Nucleus accumbens (tissue), 56 donors: ENCODE data around the gene NTSR2.
"Not testable (repeated sequence)": the region's sequence is repeated elsewhere in the genome, so short reads cannot be mapped to it uniquely, and the experiment has no call there.

Source experiments
- DNase-seq, 56 donors: peaks; one replicate each; lab custom pipeline; 2025; lab: John Stamatoyannopoulos, UW

The NTSR2 gene

DNA sequence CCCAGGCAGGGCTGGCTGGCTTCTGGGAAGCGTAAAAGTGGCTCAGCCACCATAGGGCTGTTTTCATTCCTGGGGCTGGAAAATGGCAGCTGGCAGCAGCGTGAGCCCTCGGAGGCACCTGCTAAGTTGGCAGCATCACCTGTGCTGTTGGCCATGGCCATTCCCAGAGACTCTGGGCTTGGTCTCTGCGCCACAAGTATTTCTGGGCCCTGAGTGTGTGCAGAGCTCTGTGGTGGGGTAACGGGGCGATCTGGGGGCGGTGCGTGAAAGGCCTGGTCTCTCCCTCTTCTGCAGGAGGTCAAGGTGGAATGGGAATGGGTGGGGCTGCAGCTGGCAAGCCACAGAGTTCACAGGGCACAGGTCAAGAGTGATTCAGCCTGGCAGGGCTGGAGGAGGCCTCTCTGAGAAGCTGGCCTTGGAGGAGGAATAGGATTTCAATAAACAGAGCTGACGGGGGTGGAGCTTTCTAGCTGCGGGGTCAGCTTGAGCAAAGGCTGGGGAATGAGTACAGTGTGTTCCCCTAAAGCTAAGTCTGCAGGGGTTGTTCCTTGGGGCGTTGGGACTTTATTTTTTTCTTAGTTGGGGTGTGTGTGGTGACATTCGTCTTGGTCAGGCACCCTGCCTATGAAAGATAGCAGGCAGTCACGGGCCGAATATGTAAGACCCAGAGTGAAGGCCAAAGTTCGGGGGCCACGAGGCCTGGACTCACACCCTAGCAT lies 10.3 kb upstream of the NTSR2 start:
- peak in 3 of 56 donors; percentile 45 to 52 (median 50) for DNase-seq

DNA sequence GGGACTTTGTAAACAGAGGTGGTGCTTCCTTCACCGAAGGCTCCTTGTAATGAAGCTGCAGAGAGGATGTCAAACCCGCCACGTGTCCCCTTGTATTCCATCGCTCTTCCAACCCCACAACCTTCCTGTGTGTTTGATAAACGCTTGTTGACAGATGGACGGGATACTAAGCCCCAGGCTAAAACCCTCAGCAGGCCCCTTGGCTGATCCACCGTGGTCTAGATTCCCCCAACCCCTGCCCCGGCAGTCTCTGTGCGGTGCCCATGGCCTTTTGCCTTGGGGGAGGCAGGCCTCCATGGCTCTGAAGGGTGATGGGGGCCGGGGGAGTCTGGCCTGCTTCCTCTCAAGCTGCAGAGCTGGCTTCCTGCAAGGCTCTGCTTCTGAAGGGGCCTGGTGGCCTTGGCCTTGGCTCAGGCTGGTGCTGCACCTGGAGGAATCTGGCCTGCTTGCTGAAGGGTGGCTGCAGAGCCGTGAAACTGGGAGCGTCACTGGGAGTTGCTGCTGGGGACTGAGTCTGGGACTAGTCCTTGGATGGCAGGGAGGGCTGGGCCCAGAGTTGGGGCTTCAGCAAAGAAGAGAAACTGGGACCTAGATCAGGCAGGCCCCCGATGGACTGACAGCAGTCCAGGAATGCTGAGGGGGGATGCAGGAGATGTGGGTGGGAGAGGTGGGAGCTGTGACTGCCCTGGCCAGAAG lies 9.6 kb upstream of the NTSR2 start:
- peak in 6 of 56 donors; percentile 21 to 47 (median 36) for DNase-seq

DNA sequence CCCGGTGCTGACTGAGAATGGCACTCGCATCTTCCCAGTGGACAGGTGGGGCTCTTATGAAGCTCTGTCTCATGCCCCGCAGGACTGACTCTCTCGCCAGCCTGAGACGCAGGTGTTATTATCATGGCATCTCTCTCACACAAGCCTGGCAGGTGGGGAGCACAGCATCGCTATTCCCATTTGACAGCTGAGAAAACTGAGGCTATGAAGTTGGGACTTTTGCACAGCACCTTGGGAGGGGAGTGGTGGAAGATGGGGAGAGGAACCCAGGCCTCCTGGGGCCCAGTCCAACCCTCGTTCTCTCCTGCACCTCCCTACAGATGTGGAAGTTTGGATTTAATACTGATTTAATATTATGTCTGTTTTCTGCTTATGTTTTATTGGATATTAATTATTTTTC lies 9.0 kb upstream of the NTSR2 start:
- no peak for DNase-seq

DNA sequence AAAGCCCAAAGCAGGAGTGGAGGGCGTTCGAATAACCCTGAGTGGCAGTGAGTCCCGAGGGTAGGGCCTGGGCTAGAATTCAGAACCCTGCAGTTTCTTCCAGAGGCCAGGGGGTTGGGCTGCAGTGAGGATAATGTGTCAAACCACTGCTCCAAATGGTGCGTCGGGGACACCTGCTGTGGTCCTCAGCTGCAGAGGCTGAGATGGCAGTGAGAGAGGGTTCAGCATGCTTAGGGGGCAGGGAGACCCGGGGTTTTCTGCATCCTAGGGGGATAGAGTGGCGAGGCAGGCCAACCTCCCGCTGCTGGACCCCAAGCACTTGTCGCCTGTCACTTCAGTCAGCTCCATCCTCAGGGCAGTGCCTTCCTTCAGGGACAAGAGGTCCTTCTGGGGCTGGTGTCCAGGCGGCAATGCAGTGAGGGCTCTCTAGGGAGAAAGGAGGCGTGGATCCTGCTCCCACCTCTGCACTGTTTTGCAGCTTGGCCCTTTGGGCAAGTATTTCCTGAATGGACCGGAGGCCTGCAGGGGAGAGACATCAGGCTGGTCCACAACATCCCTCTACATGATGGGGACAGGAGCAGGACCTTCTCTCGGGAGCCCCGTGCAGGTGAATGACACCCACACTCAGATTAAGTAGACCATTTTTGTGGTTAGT lies 8.4 kb upstream of the NTSR2 start:
- peak in 1 of 56 donors; percentile 8 for DNase-seq

GRCh38 chr2:11677136-11678055 lies 7.4 kb upstream of the NTSR2 start:
- DNase-seq: peak in 25 of 56 donors; percentile 9 to 70 (median 45)

DNA sequence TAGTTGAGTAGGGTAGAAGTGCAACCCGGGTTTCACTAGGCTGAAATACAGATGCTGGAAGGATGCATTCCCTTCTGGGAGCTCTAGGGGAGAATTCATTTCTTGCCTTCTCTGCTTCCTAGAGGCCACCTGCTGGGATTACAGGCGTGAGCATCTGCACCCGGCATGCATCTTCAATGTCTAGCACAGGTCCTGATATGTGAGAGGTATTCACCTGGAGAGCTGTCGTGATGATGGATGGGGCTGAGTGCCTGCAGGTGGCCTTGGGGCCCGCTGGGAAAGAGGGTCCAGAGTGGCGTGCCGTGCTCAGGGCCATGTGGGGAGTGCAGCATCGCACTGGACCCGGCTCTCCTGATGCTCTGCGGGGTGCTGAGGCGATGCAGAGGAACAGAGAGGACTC lies 6.6 kb upstream of the NTSR2 start:
- no peak for DNase-seq

DNA sequence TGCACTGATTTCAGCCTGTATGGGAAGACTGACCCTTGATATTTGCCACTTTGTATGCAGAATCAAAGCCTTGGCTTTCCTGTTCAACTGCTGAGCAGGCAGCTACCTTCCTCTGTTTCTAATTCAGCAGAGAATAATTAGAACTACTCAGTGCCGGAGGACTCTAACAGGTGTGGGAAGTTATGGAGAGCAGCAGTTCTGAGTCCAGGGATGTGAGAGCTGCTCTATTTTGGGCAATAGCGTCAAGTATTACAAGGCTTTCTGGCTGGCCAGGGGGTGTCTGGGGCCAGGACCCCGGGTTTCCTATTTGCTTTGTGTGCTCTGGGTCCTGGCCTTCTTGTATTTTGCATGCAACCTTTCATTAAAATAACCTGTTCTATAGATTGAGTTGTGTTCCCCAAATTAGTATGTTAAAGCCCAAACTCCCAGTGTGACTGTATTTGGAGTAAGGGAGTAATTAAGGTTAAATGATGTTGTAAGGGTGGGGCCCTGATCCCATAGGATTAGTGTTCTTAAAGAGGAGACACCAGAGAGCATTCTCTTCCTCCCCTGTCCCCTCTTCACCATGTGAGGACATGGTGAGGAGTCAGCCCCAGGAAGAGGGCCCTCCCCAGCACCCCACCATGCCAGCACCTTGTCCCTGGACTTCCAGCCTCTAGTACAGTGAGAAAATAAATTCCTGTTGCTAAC lies 5.6 kb upstream of the NTSR2 start:
- no peak for DNase-seq

DNA sequence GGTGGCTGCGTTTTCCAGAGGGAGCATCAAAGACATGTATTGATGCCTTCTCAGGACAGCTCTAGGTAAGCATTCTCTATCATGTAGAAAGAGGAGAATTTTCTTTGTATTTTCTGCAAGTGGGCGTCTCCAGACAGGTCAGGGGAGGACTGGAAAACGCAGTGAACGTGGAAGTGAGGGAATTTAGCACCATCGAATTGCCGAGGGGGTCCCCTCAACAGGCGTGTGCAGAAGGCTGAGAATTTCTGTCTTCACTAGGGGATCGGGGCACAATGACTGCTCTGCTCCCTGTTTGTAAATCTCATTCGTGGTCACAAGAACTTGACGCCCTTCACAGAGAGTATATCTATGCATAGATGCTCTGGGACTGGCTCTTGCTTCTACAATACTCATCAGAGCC lies 5.0 kb upstream of the NTSR2 start:
- DNase-seq: no peak

DNA sequence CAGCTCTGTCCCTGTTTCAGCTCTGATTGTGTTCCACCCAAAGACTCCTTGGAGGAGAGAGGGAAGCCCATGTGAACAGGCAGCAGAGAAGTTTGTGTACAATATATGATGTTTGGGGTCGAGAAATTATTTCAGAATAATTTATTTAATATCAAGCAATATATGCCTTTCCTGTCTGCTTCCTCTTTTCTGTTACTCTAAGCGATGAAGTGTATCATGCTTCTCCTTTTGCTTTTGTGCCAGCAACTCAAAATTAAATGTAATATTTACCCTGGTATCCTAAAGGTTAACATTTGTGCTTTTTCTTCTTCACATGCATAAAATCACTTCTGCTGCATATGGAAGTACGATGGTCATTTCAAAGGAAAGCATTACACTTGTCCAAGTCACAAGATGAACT lies 2.4 kb upstream of the NTSR2 start:
- DNase-seq: no peak

DNA sequence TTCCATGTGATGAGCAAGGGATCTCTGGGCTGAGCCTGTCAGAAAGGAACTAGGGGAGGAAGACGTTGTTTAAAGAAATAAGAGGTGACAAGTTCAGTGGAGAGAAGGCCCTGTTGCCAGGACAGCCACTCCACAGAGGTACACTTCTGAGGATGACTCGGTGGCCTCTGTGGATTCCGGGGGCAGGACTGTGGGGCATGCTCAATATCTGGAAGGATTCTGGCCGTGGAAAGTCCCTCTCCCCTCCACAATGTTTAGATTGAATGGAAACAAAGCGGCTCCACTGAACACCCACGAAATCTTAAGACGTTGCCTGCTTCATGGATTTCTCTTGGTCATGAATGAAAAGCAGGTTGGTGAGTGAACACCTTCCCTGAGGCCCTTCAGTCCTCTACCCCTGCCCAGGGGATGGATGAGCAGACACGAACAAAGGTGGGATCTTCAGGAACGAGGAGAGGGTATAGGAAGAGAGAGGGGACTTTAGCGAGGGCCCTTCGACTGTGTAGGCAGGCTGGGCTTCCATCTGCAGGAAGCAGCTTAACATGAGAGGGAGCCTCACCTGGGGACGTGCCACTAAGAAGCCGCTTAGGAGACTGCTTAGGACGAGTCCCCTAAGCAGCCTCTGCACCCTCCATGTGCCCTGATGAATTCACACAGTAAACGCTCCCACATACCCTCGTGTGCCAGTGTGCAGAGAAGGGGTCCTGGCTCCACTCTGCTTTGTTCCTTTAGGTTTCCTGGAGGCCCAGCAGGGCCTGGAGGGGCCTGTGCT lies 1.9 kb downstream of the NTSR2 start:
- DNase-seq: no peak

DNA sequence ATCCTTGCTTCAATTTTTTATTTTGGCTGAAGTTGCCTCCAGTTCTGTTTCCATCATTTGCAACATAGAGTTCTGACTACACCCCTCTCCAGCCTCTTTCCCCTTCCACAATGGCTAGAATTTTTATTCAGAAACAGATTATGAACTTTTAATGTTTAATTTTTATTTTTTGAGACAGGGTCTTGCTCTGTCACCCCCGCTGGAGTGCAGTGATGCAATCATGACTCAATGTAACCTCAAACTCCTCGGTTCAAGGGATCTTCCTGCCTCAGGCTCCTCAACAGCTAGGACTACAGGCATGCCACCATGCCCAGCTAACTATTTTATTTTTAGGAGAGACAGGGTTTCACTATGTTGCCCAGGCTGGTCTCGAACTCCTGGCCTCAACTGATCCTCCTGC lies 2.8 kb downstream of the NTSR2 start:
- DNase-seq: no peak

DNA sequence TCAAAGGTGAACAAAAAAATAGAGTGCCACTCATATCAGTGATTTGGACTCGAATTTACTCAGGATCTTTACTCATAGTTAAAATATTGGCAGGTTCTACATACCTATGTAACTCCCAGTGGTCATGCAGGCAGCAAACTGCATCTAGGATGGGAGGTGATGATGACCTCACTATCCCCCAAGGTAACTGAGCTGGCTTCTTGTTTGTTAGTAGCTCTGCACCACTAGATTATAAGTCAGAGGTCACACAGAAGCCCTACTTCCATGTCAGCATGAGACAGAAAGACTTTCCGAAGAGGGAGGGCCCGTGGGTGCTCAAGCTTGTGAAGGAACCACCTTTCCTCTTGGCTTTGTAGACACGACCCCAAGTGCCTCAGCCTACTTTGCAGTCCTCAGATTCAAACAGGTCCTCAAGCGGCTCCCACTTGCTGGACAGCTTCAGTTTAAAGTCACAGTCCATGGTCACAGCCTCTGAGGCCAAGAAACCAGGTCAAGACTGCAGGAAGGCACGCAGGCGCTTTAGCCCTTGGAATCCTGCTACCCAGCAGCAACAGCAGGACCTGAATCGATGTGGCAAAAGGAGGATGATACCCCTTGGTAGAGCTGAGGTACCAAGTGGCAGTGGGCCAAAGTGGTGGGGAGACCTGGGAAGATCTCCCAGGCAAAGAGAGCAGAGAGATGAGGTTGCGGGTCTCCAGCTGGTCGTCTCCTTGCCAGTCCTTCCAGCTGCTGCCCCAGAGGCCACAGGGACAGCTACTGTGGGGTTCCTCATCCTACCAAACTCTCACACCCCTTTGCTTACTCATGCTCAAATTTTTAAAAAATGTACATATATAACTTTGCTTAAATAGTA lies 4.3 kb downstream of the NTSR2 start:
- DNase-seq: no peak

- DNase-seq: no peak
Observed at GRCh38 chr2:11665028-11665427, 5.0 kb downstream of the NTSR2 start.

- DNase-seq: no peak
Observed at GRCh38 chr2:11663427-11663826, 6.6 kb downstream of the NTSR2 start.

GRCh38 chr2:11662882-11663281 lies 7.1 kb downstream of the NTSR2 start:
- DNase-seq: no peak

- DNase-seq: no peak
Observed at GRCh38 chr2:11661891-11662435, 8.0 kb downstream of the NTSR2 start.

GRCh38 chr2:11660396-11660795 lies 9.6 kb downstream of the NTSR2 start:
- DNase-seq: not testable (repeated sequence)

GRCh38 chr2:11659851-11660250 lies 10.1 kb downstream of the NTSR2 start:
- DNase-seq: no peak
